ENCODE results near the gene BRMS1.
"Not testable (repeated sequence)": the region's sequence is repeated elsewhere in the genome, so short reads cannot be mapped to it uniquely, and the experiment has no call there.

The BRMS1 gene

GRCh38 chr11:66344550-66345315 lies at the start of gene BRMS1:
Gene BRMS1 (minus strand): TSS chr11:66345104. CDS start chr11:66342234, 2,870 bp downstream.
- peak; percentile 90 to 95 (median 92) for DNase-seq

GRCh38 chr11:66393954-66394353 lies 49.0 kb upstream of the BRMS1 start:
- DNase-seq = no peak

- DNase-seq = no peak
Measured at GRCh38 chr11:66391322-66391721, 46.4 kb upstream of the BRMS1 start.

DNA sequence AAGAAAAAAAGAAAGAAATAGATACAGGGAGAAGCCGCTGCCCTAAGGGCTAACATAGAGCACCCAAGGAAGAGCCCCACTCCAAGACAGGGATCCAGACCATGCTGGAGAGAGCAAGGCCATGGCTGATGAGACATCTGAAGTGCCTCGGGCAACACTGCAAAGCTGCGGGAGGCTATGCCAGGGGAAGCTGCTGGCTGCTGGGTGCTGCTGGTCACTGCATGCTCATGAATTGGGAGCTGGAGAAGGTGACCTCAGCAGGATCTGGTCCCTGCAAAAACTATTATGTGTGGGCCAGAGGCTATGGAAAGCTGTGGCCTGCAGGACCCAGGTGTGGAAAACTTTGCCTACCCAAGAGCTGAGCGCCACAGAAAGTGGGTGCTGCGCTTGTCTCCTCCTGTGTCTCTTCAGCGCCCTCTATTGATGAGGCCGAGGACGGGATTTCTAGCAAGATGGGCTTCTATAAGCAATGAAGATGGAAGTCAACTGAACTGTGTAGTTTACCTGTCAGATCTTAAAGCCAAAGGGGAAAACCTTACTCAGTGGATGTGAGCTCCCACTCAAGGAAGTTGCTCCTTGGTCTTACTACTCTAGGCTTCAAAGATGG lies 44.0 kb upstream of the BRMS1 start:
- DNase-seq = peak; percentile 41 to 81 (median 67)

DNA sequence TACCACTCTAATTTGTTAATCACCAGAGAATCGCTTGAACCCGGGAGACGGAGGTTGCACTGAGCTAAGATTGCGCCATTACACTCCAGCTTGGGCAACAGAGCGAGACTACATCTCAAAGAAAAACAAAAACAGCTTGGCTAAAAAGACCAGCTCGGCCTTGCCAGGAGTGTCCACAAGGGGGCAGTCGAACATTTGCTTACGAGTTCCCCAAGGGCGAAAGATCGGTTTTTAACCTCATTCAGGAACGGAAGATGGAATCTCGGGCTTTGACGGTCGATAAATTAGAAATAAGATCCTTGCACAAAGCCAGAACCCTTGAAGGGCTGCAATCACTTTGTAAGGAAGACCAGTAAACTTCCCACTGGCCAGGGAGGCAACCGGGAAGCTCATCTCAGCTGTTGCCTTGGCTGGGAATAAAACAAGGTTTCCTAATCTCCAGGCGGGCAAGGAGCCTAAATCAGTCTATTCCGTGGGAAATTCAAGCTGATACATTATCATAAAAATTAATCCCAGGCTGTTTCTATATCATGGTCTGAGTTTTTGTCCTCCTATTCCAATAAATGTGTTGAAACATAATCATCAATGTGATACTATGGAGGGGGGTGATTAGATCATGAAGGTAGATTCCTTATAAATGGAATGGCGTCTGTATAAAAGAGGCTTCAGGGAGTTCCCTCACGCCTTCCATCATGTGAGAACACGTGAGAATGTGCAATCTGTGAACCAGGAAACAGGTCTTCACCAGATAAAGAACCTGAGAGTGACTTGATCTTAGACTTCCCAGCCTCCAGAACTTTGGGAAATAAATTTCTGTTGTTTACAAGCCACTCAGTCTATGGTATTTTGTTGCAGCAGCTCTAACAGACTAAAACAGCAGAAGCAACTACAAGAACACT lies 41.5 kb upstream of the BRMS1 start:
- peak; percentile 61 to 82 (median 75) for DNase-seq

GRCh38 chr11:66384316-66384715 lies 39.4 kb upstream of the BRMS1 start:
- not testable (repeated sequence) for DNase-seq

DNA sequence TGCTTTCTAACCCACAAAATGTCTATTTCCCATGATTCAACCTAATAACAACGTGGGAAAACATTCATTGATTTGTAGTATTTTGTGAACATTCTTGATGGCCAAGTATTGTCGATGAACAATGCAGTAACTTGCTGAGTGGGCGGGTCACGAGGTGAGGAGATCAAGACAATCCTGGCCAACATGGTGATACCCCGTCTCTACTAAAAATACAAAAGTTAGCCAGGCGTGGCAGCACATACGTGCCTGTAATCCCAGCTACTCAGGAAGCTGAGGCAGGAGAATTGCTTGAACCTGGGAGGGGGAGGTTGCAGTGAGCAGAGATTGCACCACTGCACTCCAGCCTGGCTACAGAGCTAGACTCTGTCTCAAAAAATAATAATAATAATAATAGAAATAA lies 35.4 kb upstream of the BRMS1 start:
- not testable (repeated sequence) for DNase-seq

GRCh38 chr11:66373690-66374287 lies 28.9 kb upstream of the BRMS1 start:
- not testable (repeated sequence) for DNase-seq

DNA sequence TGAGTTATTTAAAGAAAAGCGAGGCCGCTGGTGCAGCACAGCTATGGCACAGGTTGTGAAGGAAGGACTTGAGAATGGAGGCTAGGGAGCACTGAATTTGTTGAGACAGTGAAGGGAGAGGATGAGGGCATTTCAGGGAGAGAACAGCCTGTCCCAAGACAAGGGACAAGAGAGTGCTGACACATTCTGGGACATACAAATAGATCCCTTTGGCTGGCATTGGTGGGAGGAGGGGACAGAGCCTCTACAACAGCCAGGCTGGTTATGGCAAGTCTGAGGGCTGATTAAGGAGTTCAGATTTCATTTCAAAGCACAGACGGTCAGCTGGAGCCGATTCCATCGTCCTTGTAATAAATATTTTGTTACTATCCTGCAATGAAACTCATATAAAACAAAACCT lies 28.4 kb upstream of the BRMS1 start:
- no peak for DNase-seq

- DNase-seq = peak; percentile 69 to 85 (median 80)
Measured at GRCh38 chr11:66371627-66372415, 26.9 kb upstream of the BRMS1 start, which contains the start of gene SLC29A2. Gene SLC29A2 (minus strand): TSS chr11:66371760. CDS start chr11:66371591, 169 bp downstream.

DNA sequence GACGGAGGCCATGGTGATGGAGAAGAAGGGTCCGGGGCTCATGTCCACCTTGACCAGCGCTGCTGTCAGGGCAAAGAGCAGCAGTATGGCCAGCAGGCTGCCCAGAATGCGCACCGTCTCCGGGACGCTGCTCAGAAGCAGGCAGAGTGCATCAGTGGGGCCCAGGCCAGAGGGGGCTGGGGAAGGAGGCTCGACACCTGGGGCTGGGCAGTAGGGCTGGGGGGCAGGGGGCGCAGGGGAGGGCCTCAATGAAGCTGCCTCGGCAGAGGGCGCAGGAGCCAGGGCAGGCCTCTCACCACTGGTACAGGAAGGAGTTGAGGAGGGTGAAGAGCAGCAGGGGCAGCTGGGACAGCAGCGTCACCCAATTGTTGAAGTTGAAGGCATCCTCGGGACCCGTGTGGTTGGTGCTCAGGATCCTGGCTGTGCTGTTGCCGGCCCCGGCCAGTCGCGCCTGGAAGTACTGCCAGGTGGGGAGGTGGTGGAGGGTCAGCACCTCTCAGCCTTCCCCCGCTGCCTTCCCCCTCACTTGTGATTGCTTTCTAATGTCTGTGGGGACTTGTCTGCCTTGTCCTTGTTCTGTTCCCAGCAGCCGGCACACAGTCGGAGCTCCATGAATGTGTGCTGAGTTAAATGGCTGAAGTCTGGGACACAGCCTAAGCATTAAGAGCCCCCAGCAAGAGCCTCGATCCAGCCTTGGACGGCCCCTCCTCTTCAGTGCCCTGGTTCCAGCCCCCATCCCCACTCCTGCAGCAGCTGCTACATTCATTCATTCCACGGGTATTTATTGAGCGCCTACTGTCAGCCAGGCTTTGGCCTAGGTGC lies 24.4 kb upstream of the BRMS1 start:
- DNase-seq = no peak

GRCh38 chr11:66368484-66368883 lies 23.6 kb upstream of the BRMS1 start:
- no peak for DNase-seq

- no peak for DNase-seq
Measured at GRCh38 chr11:66367561-66368312, 22.8 kb upstream of the BRMS1 start.

GRCh38 chr11:66366844-66367477 lies 22.1 kb upstream of the BRMS1 start:
- no peak for DNase-seq

DNA sequence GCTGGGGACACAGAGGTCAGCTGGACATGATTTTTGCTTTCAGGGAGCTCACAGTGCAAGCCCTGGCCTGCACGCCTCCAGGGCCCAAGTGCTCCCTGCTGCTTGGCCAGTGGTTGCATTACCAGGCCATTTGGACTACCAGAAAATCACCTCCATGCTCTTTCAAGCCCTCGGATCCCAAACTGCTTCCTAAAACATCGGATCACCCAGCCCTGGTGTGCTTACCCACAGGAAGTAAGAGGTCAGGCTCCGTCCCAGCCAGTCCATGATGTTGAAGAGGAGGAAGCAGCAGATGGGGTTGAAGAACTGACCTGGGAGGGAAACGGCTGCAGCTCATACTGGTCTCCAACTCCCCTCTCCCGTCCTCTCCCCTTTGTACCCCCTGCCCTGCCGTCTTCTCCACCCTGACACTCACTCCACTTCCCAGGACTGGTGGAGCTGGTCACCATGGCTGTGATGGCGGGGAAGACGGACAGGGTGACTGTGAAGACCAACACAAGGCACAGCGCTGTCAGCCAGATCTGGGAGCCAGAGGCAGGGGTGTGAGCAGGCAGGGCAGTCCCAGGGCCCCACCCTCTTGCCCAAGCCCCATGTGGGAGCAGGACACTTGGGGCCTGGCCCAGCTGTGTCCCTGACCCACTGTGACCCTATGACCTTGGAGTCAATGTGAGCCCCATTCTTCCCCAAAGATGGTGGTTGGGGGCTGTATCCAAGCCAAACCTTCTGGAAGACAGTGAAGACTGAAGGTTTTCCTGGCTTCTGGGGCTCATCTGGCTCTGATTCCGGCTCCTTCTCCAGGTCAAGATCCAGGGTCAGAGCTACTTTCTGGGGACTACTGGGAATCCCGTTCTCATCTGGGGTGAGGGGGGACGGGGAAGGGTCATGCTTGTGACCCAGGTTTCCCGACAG lies 21.1 kb upstream of the BRMS1 start:
- DNase-seq = no peak

GRCh38 chr11:66365166-66365565 lies 20.3 kb upstream of the BRMS1 start:
- no peak for DNase-seq

- DNase-seq = peak; percentile 15 to 62 (median 49)
Measured at GRCh38 chr11:66363805-66364535, 19.1 kb upstream of the BRMS1 start.

DNA sequence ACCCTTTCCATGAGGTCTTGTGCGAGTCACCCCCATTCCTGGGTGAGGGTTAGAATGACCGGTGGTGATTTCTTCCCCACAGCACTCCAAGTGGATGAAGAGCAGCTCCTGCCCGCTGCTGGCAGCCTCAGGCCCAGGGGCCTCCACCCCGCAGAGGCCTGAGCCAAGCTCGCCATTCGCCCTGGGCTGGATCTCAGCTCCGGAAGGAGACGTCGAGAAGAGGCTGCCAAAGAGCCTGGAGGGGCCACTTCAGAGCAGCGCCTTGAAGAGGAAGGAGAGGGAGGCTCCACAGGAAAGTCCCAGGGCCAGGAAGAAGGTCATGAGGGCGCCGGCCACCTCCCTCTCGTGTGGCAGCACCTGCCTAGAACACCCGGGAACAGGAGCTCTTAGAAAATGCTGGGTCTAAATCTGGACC lies 18.3 kb upstream of the BRMS1 start:
- no peak for DNase-seq

Measured in stimulated activated naive CD4-positive, alpha-beta T cell (primary cell).